RWPE1 (cell line): ENCODE measurements around the gene TENT5C.

Experiments
- CTCF ChIA-PET: fragments of 350-600 bp; sonication (Branson Sonifier 250); formaldehyde crosslinking; extraction: SDS; loops from one replicate; lab custom pipeline; 2021; lab: Yijun Ruan, JAX
- POLR2A ChIA-PET: fragments of 400-600 bp; formaldehyde crosslinking; extraction: SDS; loops from one replicate; lab custom pipeline; 2020; ENCODE audit warnings: antibody characterized with exemption; ENCODE audit not compliant: low non-redundant PET; lab: Yijun Ruan, JAX
- DNase-seq: peaks from one replicate; pipeline ENCODE4 v3.0.0; 2012; ENCODE audit warnings: low spot score
- H3K27ac ChIP-seq: fragments of 450-650 bp; 2 replicates; pipeline ENCODE4 v1.5.1; 2017
- TF ChIP-seq, protein P1 (sequence below): fragments of 450-650 bp; conservative IDR thresholded peaks from 2 replicates; pipeline ENCODE4 v1.5.1; 2017; ENCODE audit warnings: low read depth, mild to moderate bottlenecking

TENT5C gene

DNA sequence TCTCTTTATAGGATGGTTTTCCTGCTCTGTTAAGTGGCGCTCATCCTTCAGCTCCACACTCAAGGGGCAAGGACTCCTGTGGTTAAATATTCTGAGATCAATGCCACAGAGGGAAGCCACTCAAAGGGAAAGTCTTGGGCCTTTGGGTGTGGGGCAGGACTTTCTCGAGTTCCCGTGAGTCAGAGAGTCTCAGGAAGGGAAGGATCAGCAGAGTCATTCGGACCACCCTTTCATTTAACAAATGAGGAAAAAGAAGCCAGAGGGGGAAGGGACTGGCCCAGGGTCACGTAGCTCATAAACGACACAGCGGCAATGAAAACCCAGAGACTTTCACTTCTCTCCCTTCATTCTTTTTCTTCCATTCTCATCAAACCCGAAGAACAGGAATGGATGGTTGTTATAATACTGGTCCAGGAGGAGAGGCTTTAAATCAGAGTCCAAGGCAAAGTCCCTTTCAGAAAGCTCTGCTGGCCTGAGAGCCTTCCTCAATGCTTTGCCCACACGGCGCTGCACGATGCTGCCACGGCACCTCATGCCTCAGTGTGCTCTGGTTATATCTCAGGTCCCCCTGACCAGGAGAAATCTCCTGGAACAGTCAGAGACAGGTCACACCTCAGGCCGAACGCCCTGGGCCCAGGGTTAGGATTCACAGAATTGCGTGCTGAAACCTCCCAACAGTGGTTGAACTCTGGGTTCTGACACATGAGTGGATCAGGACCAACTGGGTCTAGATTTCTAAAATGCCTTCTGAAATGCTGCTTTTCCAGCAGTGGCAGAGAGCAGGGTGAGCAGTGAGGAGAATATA lies 65.3 kb downstream of the TENT5C start:
- TF ChIP-seq, protein P1, sequence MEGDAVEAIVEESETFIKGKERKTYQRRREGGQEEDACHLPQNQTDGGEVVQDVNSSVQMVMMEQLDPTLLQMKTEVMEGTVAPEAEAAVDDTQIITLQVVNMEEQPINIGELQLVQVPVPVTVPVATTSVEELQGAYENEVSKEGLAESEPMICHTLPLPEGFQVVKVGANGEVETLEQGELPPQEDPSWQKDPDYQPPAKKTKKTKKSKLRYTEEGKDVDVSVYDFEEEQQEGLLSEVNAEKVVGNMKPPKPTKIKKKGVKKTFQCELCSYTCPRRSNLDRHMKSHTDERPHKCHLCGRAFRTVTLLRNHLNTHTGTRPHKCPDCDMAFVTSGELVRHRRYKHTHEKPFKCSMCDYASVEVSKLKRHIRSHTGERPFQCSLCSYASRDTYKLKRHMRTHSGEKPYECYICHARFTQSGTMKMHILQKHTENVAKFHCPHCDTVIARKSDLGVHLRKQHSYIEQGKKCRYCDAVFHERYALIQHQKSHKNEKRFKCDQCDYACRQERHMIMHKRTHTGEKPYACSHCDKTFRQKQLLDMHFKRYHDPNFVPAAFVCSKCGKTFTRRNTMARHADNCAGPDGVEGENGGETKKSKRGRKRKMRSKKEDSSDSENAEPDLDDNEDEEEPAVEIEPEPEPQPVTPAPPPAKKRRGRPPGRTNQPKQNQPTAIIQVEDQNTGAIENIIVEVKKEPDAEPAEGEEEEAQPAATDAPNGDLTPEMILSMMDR: no peak
- POLR2A ChIA-PET: no interaction called here
- no peak overlapping the region for H3K27ac ChIP-seq
- CTCF ChIA-PET: no interaction called here
- no peak for DNase-seq

DNA sequence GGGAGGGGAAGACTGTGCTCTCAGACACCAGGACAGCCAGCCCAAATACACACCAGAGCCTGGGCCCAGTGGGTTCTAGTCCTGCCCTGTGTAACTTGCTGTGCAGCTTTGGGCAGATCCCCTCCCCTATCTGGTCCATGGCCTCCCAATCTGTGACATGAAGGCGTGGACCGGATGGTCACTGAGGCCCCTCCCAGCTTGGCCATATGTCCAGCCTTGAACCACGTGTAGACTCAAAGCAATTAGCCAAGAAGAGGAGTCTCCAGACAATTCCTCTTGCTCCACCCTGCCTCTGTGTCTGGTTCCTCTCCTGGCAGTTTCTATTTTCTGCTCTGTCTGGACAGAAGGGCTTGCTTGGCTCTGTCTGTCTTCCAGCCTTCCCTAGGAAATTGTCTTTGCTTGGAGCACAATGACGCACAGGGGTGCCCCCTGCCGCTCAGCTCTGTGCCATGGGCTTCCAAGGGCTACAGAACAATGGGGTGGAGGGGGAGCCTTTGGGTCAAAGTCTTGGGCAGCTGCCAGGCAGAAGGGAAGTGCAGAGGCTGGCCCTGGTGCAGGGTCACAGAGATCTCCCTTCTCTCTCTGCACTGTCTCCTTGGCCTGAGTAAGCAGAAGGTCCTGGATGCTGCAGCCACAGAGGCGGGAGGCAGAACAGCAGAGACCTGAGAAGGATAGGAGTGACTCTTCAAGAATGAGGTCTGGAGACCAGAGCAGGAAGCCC lies 66.1 kb downstream of the TENT5C start:
- TF ChIP-seq, protein P1: no peak
- no peak overlapping the region for H3K27ac ChIP-seq
- ChIA-PET CTCF (no interaction called here), POLR2A (no interaction called here)
- no peak for DNase-seq

DNA sequence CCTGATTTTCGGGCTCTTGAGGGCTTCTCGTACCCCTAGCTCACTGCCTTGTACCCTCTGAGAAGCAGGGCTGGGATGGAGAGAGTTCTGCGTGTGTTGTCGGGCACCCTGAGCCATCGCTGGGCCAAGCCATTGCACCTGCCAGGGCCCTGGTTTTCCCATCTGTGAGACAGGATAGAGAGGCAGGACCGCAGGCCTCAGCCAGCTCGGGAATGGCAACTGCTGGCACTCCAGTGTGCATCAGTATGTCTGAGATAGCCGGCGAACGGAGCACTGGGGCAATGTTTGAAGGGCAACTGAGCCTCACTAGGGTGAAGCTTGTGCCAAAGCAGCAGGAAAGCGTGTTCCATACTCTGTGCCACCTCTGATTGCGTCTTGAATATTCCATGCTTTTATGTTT lies 66.9 kb downstream of the TENT5C start:
- TF ChIP-seq, protein P1: no peak
- no peak for DNase-seq
- H3K27ac ChIP-seq: no peak overlapping the region
- CTCF ChIA-PET: interaction anchor here (0.6 kb wide), 1 partner anchor 853 kb away, joined by 3 read pairs; no protein-coding TSS in a partner anchor
- POLR2A ChIA-PET: no interaction called here

DNA sequence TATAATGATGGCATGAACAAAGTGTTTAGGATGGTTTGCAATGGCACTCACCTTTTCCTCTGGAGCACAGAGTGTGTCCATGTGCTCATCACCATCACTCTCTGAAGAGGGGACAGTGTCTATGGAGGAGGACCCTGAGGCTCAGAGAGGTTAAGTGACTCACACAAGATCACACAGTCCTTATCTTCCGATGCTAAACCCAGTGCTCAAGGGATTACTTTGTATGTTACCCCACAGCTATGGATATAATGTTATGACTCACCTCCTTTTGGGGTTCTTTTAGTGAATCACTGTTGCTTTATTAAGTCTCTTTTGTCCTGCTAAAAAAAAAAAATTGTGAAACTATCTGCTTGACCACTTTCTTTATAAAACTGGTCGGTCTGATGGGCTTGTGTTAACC lies 67.6 kb downstream of the TENT5C start:
- TF ChIP-seq, protein P1: no peak
- DNase-seq: peak; percentile 70
- CTCF ChIA-PET: interaction anchor here (0.6 to 1.1 kb wide), 2 partner anchors 11 to 852 kb away, joined by 3 to 4 read pairs; no protein-coding TSS in a partner anchor
- POLR2A ChIA-PET: no interaction called here
- no peak overlapping the region for H3K27ac ChIP-seq

DNA sequence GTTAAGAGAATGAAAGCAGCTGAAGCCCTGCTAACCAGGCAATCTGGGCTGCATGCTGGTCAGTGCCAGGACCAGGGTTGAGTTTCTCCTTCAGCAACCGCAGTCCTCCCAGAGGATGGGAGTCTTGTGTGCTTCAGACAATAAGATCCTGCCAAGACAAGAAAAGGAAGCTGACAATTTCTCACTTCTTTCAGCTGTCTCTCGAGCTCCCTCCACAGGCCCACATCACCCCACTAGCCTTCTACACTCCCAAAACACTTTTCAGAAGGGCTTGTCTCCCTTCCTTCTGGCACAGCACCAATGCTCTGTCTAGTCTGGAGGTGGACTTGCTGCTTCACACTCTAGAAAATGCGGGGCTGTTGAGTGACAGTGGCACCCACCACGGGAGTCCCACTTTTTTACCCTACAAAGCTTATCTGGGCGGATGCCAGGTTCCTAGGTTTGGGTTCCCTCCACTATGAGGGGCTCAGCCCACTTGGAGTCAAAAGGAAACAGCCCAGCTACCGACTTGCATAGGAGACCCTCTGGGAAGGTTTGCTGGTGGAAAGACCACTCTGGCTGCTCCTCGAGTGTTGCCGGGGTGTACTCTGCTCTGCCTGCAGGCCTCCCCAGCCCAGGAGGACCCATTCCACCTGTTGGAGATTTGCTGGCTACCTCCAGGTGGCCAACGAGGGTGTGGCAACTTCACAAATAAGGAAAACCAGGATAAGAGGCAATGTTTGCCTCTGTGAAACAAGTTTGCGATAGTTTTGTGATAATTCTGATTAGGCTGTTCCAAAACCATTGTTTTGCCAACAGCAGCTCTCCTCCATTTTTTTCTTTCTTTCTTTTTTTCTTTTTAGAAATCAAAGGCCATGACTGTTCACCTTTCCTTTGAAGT lies 68.9 kb downstream of the TENT5C start:
- DNase-seq: no peak
- H3K27ac ChIP-seq: no peak overlapping the region
- TF ChIP-seq, protein P1: no peak
- ChIA-PET CTCF (interaction anchor here (1.0 to 1.1 kb wide), 2 partner anchors 9 to 18 kb away, joined by 3 to 4 read pairs; no protein-coding TSS in a partner anchor), POLR2A (no interaction called here)
